GM23338 (cell line): ENCODE data around the gene GFRA1. TPM values are rescaled to one million over a fixed set of nuclear protein-coding genes. Genes with fewer than 3 reads are reported as not detected.

Experiments used
- ATAC-seq: fragments of 200-7000 bp; cut with Tn5 transposase; 3 replicates; pipeline ENCODE4 v1.9.1; 2020
- DNase-seq: peaks from one replicate; pipeline ENCODE4 v3.0.0-alpha.2; 2015; ENCODE audit warnings: low spot score
- H2AFZ ChIP-seq: fragments of 200-600 bp; sonication (generic); 2 replicates; pipeline ENCODE4 v1.8.0; 2016; ENCODE audit warnings: antibody characterized with exemption, mild to moderate bottlenecking, moderate library complexity
- H3F3A ChIP-seq: fragments of 200-600 bp; sonication (generic); replicated peaks from 2 replicates; pipeline ENCODE4 v1.8.0; 2017; ENCODE audit warnings: antibody characterized with exemption, mixed run types, low read depth
- H3K27ac ChIP-seq: fragments of 200-600 bp; sonication (generic); 2 replicates; pipeline ENCODE4 v1.6.1; 2016; ENCODE audit warnings: low read depth
- H3K27me3 ChIP-seq: fragments of 200-600 bp; sonication (generic); 2 replicates; pipeline ENCODE4 v1.8.0; 2016; ENCODE audit warnings: mild to moderate bottlenecking, mixed run types, moderate library complexity; ENCODE audit not compliant: insufficient read depth
- H3K36me3 ChIP-seq: fragments of 200-600 bp; sonication (generic); 2 replicates; pipeline ENCODE4 v1.8.0; 2016; ENCODE audit warnings: mild to moderate bottlenecking; ENCODE audit not compliant: insufficient read depth
- H3K4me1 ChIP-seq: fragments of 200-600 bp; sonication (generic); 2 replicates; pipeline ENCODE4 v1.8.0; 2016; ENCODE audit warnings: mild to moderate bottlenecking, moderate library complexity; ENCODE audit not compliant: insufficient read depth
- H3K4me2 ChIP-seq: fragments of 200-600 bp; sonication (generic); 2 replicates; pipeline ENCODE4 v1.7.1; 2017; ENCODE audit warnings: mixed run types
- H3K4me3 ChIP-seq: fragments of 200-600 bp; sonication (generic); 2 replicates; pipeline ENCODE4 v1.6.1; 2016; ENCODE audit warnings: mixed run types
- H3K79me2 ChIP-seq: fragments of 200-600 bp; sonication (generic); replicated peaks from 2 replicates; pipeline ENCODE4 v1.8.0; 2017; ENCODE audit warnings: mild to moderate bottlenecking; ENCODE audit not compliant: insufficient read depth
- H3K9me2 ChIP-seq: fragments of 200-600 bp; sonication (generic); 2 replicates; pipeline ENCODE4 v1.8.0; 2017; ENCODE audit not compliant: insufficient read depth
- H4K20me1 ChIP-seq: fragments of 200-600 bp; sonication (generic); replicated peaks from 2 replicates; pipeline ENCODE4 v1.8.0; 2017; ENCODE audit warnings: mild to moderate bottlenecking; ENCODE audit not compliant: insufficient read depth
- H3K27ac Mint-ChIP-seq: 2 replicates; pipeline ENCODE4 v1.8.0; 2020; ENCODE audit warnings: inconsistent platforms, mild to moderate bottlenecking, moderate library complexity, mixed read lengths
- H3K27me3 Mint-ChIP-seq: 3 replicates; pipeline ENCODE4 v1.8.0; 2022; ENCODE audit warnings: low read depth, mild to moderate bottlenecking, moderate library complexity, mixed read lengths, inconsistent platforms; ENCODE audit not compliant: insufficient read depth, poor library complexity
- H3K36me3 Mint-ChIP-seq: 3 replicates; pipeline ENCODE4 v1.8.0; 2021; ENCODE audit warnings: low read depth, mild to moderate bottlenecking, inconsistent platforms, moderate library complexity, mixed read lengths
- H3K4me1 Mint-ChIP-seq: 3 replicates; pipeline ENCODE4 v1.8.0; 2020; ENCODE audit warnings: mild to moderate bottlenecking, inconsistent platforms, mixed read lengths
- H3K4me3 Mint-ChIP-seq: 3 replicates; pipeline ENCODE4 v1.8.0; 2021; ENCODE audit warnings: moderate library complexity, mild to moderate bottlenecking, inconsistent platforms, mixed read lengths
- H3K9me3 Mint-ChIP-seq: 3 replicates; pipeline ENCODE4 v1.8.0; 2020; ENCODE audit warnings: moderate library complexity, mild to moderate bottlenecking, inconsistent platforms, mixed read lengths
- CREB1 ChIP-seq: fragments of 250-450 bp; sonication (Bioruptor Pico); IDR thresholded peaks from 2 replicates; pipeline ENCODE4 v1.5.0; 2020; ENCODE audit warnings: low read depth, mild to moderate bottlenecking, moderate library complexity
- CTCF ChIP-seq, 2 experiments: fragments of 200-600 bp in 1 of 2; sonication (generic) in 1 of 2; conservative IDR thresholded peaks; 2 replicates each; pipeline versions ENCODE4 v1.5.1 to v1.6.1; 2016 to 2017; ENCODE audit warnings: antibody characterized with exemption in 2 of 2, low read depth in 2 of 2, mild to moderate bottlenecking in 2 of 2, moderate library complexity in 1 of 2
- ETS1 ChIP-seq: IDR thresholded peaks from 2 replicates; pipeline ENCODE4 v1.6.1; 2016; ENCODE audit warnings: antibody characterized with exemption
- EZH2 ChIP-seq: fragments of 200-600 bp; sonication (generic); IDR thresholded peaks from one replicate; pipeline ENCODE4 v1.8.0; 2017; ENCODE audit warnings: antibody characterized with exemption, mild to moderate bottlenecking, low read depth; ENCODE audit not compliant: unreplicated experiment
- EZH2phosphoT487 ChIP-seq: fragments of 200-600 bp; sonication (generic); IDR thresholded peaks from one replicate; pipeline ENCODE4 v1.8.1; 2018; ENCODE audit warnings: antibody characterized with exemption; ENCODE audit not compliant: unreplicated experiment
- JUNB ChIP-seq: IDR thresholded peaks from one replicate; pipeline ENCODE4 v1.6.1; 2016; ENCODE audit warnings: antibody characterized with exemption; ENCODE audit not compliant: unreplicated experiment
- NANOG ChIP-seq: IDR thresholded peaks from 2 replicates; pipeline ENCODE4 v1.6.1; 2016; ENCODE audit warnings: antibody characterized with exemption, borderline replicate concordance
- POLR2AphosphoS5 ChIP-seq: IDR thresholded peaks from 2 replicates; pipeline ENCODE4 v1.6.1; 2016; ENCODE audit warnings: antibody characterized with exemption, low read depth
- STAT1 ChIP-seq: IDR thresholded peaks from one replicate; pipeline ENCODE4 v1.6.1; 2016; ENCODE audit warnings: antibody characterized with exemption; ENCODE audit not compliant: unreplicated experiment
- ZNF114 ChIP-seq: fragments of 250-450 bp; sonication (Bioruptor Pico); IDR thresholded peaks from 2 replicates; pipeline ENCODE4 v1.5.0; 2020; ENCODE audit warnings: mild to moderate bottlenecking, moderate library complexity
- ZNF331 ChIP-seq: fragments of 250-450 bp; sonication (Bioruptor Pico); IDR thresholded peaks from 2 replicates; pipeline ENCODE4 v1.5.0; 2020; ENCODE audit warnings: low read depth, mild to moderate bottlenecking, moderate library complexity
- ZNF462 ChIP-seq: fragments of 250-450 bp; sonication (Bioruptor Pico); IDR thresholded peaks from 2 replicates; pipeline ENCODE4 v1.5.0; 2020; ENCODE audit warnings: mild to moderate bottlenecking, moderate library complexity
- polyA plus RNA-seq: library from polyadenylated mRNA; unstranded; fragments of >200 nt; fragmentation: Nextera tagmentation; extraction: Ambion mirVana; gene quantifications from 2 replicates; pipeline ENCODE4 v1.2.1, GENCODE V29; 2016
- total RNA-seq: library from RNA; depleted of rRNA; stranded (reverse); fragments of >200 nt; shearing (Covaris generic); gene quantifications from 2 replicates; pipeline ENCODE4 v1.2.3, GENCODE V29; 2014
- TF ChIP-seq, protein P1 (sequence below): IDR thresholded peaks from one replicate; pipeline ENCODE4 v1.6.1; 2018; ENCODE audit warnings: antibody characterized with exemption; ENCODE audit not compliant: unreplicated experiment

Gene GFRA1
- total and polyA plus RNA-seq, 2 experiments from 2014 or later: 1.4 to 2.8 TPM

GRCh38 chr10:116259638-116260037, 13.4 kb downstream of the GFRA1 start:
- Histone ChIP-seq H3K4me3 (no peak overlapping the region), H3K36me3 (no peaks in the 10 kb centered on the region), H3K4me1 (peaks cover 18% of the 10 kb centered on the region), H3F3A (no peaks in the 10 kb centered on the region), H3K27ac (no peak overlapping the region), H3K4me2 (no peak overlapping the region), H3K27me3 (no peaks in the 10 kb centered on the region), H3K9me2 (no peaks in the 10 kb centered on the region; the same call in 1 of the 2 replicates), H2AFZ (no peak overlapping the region), H4K20me1 (no peaks in the 10 kb centered on the region), H3K79me2 (no peaks in the 10 kb centered on the region)
- Mint-ChIP-seq H3K4me1 (peaks cover 26% of the 10 kb centered on the region), H3K27ac (no peak overlapping the region), H3K9me3 (no peaks in the 10 kb centered on the region), H3K27me3 (peaks cover 4% of the 10 kb centered on the region), H3K36me3 (no peaks in the 10 kb centered on the region), H3K4me3 (no peak overlapping the region)
- ATAC-seq (no peak), DNase-seq (no peak)
- TF ChIP-seq ETS1: no peak
- no peak for TF ChIP-seq EZH2phosphoT487
- no peak for TF ChIP-seq ZNF331 (CRISPR knock-in tag)
- no peak for TF ChIP-seq NANOG
- no peak for TF ChIP-seq ZNF114 (CRISPR knock-in tag)
- no peak for TF ChIP-seq EZH2
- TF ChIP-seq CREB1: no peak
- TF ChIP-seq, protein P1, sequence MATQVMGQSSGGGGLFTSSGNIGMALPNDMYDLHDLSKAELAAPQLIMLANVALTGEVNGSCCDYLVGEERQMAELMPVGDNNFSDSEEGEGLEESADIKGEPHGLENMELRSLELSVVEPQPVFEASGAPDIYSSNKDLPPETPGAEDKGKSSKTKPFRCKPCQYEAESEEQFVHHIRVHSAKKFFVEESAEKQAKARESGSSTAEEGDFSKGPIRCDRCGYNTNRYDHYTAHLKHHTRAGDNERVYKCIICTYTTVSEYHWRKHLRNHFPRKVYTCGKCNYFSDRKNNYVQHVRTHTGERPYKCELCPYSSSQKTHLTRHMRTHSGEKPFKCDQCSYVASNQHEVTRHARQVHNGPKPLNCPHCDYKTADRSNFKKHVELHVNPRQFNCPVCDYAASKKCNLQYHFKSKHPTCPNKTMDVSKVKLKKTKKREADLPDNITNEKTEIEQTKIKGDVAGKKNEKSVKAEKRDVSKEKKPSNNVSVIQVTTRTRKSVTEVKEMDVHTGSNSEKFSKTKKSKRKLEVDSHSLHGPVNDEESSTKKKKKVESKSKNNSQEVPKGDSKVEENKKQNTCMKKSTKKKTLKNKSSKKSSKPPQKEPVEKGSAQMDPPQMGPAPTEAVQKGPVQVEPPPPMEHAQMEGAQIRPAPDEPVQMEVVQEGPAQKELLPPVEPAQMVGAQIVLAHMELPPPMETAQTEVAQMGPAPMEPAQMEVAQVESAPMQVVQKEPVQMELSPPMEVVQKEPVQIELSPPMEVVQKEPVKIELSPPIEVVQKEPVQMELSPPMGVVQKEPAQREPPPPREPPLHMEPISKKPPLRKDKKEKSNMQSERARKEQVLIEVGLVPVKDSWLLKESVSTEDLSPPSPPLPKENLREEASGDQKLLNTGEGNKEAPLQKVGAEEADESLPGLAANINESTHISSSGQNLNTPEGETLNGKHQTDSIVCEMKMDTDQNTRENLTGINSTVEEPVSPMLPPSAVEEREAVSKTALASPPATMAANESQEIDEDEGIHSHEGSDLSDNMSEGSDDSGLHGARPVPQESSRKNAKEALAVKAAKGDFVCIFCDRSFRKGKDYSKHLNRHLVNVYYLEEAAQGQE: no peak
- TF ChIP-seq CTCF (conservative IDR thresholded peaks at IDR 0.05; ENCODE audit: low read depth in 2 of 2): no peak
- TF ChIP-seq POLR2AphosphoS5: no peak
- no peak for TF ChIP-seq ZNF462
- TF ChIP-seq JUNB: no peak
- TF ChIP-seq STAT1: no peak
